Measurements from ENCODE around the gene EPS8. TPM values are rescaled to one million over a fixed set of nuclear protein-coding genes. Genes with fewer than 3 reads are reported as not detected.

The EPS8 gene
- total RNA-seq, 1 donor from 2014 or later, result 0.89 TPM

DNA sequence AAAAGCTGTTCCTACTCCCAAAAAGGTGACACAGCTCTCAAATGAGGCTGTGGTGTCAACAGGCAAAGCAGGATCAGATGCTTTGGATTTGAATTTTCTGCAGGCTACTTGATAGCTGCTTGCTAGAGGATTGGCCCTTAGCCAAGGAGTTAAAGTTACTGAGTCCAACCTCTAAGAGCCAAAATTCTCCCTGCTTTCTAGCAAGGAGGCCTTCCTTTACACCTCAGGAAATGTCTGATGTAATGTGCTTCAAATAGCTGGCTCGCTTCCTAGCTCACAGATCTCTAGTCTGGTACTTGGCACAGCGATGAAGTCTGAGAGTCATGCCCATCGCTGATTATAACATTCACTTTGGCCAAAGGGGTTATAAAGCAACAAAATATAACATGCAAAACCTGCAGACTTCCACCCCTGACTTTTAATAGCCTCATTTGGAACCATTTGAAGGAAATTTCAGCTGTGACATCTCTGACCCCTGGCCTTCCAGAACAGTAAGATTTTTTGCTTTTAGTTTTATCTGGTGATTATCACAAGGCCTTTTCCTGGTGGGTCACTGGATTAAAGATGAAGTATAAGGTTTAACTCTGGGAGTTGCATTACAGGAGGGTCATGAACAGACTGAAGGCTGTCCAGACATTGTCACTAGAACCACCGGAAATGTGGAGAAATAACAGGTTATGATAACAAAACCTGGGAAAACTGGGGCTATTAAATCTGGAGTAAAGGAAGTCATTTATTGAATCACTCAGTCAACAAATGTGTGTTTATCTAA, 189.7 kb downstream of the EPS8 start:
- Mint-ChIP-seq H3K4me3 (no peak overlapping the region), H3K36me3 (ENCODE audit: low read depth) (peaks cover 32% of the 10 kb centered on the region), H3K9me3 (no peaks in the 10 kb centered on the region), H3K4me1 (no peaks in the 10 kb centered on the region), H3K27me3 (no peaks in the 10 kb centered on the region), H3K27ac (no peak overlapping the region)
- intact Hi-C loops (cut with micrococcal nuclease), result loop anchor here (10.0 kb wide), 1 partner anchor 185 kb away; the partner anchor contains the start of gene EPS8
- TF ChIP-seq, protein P1, sequence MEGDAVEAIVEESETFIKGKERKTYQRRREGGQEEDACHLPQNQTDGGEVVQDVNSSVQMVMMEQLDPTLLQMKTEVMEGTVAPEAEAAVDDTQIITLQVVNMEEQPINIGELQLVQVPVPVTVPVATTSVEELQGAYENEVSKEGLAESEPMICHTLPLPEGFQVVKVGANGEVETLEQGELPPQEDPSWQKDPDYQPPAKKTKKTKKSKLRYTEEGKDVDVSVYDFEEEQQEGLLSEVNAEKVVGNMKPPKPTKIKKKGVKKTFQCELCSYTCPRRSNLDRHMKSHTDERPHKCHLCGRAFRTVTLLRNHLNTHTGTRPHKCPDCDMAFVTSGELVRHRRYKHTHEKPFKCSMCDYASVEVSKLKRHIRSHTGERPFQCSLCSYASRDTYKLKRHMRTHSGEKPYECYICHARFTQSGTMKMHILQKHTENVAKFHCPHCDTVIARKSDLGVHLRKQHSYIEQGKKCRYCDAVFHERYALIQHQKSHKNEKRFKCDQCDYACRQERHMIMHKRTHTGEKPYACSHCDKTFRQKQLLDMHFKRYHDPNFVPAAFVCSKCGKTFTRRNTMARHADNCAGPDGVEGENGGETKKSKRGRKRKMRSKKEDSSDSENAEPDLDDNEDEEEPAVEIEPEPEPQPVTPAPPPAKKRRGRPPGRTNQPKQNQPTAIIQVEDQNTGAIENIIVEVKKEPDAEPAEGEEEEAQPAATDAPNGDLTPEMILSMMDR (IDR thresholded peaks at IDR 0.05), result no peak
- DNase-seq (no peak), ATAC-seq (ENCODE audit: low read depth) (no peak)
- POLR2A ChIA-PET, result no interaction called here
- CTCF ChIA-PET, result interaction anchor here (1.3 kb wide), 1 partner anchor 10 kb away, joined by 4 read pairs; no protein-coding TSS in a partner anchor

DNA sequence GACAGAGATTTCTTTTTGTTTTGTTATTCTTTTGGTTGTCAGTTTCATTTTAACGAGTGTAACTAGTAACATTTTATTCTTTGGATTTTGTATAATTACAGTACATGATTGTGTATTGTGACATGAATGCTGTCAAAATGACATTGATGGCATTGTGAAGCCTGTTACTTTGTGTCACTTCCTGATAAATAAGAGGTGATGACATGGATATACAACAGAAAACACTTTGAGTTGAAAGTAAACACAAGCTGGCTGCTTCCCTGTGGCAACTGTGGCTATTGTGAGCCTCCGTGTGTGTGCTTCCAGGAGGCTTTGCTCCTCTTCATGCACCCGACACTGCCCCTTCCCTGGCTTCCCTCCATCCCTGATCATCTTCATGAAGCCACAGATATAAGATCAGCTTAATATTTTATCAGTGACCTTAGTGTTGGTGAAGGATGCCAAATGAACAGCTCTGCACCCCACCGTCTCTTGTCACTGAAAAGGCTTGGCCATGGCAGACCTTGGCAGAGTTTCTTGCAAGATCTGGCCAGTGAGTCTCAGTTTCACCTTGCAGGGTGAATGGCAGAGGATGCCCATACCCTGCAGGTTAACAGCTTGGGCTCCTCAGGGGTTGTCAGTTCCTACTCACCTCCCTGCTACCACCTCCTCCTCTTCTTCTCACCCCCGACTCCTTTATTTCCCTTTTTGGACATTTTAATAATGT, 191.9 kb downstream of the EPS8 start:
- Mint-ChIP-seq H3K27me3 (no peaks in the 10 kb centered on the region), H3K9me3 (no peaks in the 10 kb centered on the region), H3K36me3 (ENCODE audit: low read depth) (peaks cover 42% of the 10 kb centered on the region), H3K4me1 (no peaks in the 10 kb centered on the region), H3K4me3 (no peak overlapping the region), H3K27ac (no peak overlapping the region)
- ChIA-PET CTCF (interaction anchor here (1.3 to 1.4 kb wide), 2 partner anchors 12 to 15 kb away, joined by 3 read pairs; no protein-coding TSS in a partner anchor), POLR2A (no interaction called here)
- DNase-seq (no peak), ATAC-seq (ENCODE audit: low read depth) (no peak)
- intact Hi-C loops (cut with micrococcal nuclease), result loop anchor here (10.0 kb wide), 1 partner anchor 188 kb away; the partner anchor contains the start of gene EPS8
- TF ChIP-seq, protein P1 (IDR thresholded peaks at IDR 0.05), result no peak

DNA sequence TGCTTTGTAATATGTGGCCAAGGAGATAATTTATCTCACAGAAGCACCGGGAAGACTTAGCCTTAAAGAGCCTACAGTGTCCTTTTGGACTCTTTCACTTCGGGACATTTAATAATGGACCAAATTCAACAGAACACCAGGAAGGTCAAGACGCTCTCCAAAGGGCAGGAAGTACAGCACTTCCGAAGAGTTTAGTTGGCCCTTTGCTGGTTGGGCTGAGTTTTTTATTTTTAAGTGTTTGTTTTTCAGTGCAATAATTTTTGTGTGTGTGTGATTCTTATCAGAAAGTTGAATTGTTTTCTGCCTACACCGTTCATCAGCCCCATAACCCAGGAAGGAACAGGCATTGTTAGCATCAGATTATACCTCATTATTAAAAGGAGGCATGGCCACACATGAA, 193.0 kb downstream of the EPS8 start:
- Mint-ChIP-seq H3K36me3 (ENCODE audit: low read depth) (peaks cover 50% of the 10 kb centered on the region), H3K9me3 (no peaks in the 10 kb centered on the region), H3K27me3 (no peaks in the 10 kb centered on the region), H3K4me1 (no peaks in the 10 kb centered on the region), H3K27ac (no peak overlapping the region), H3K4me3 (no peak overlapping the region)
- intact Hi-C loops (cut with micrococcal nuclease), result loop anchor here (10.0 kb wide), 1 partner anchor 189 kb away; the partner anchor contains the start of gene EPS8
- CTCF ChIA-PET, result interaction anchor here (1.3 to 1.4 kb wide), 2 partner anchors 11 to 14 kb away, joined by 3 read pairs; no protein-coding TSS in a partner anchor
- DNase-seq, result no peak
- TF ChIP-seq, protein P1 (IDR thresholded peaks at IDR 0.05), result no peak
- POLR2A ChIA-PET, result no interaction called here
- ATAC-seq (ENCODE audit: low read depth), result no peak

DNA sequence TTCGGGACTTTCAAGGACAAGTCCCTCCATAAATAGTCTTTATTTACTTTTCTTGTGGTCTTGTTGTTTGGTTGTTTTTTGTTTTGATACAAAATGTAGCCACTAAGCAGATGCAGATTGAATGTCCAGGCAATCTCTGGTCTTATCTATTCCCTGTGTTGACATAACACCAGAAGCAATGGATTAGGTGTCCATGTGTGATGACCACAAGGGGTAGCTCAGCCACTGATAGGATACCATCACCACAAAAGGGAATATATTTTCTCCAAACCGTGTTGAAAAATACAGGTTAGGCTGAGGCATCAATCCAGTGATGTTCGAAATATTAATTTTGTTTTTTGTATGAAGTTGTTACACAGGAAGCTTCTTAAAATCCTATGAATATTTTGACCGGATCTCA, 196.3 kb downstream of the EPS8 start:
- ATAC-seq (ENCODE audit: low read depth) (no peak), DNase-seq (no peak)
- no peak overlapping the region for H3K4me3 Mint-ChIP-seq
- CTCF ChIA-PET, result interaction anchor here (1.5 to 4.1 kb wide), 2 partner anchors 61 to 264 kb away, joined by 5 to 46 read pairs; no protein-coding TSS in a partner anchor
- intact Hi-C loops (cut with micrococcal nuclease), result loop anchor here (10.0 kb wide), 1 partner anchor 192 kb away; the partner anchor contains the start of gene EPS8
- H3K36me3 Mint-ChIP-seq (ENCODE audit: low read depth), result peaks cover 71% of the 10 kb centered on the region
- H3K27ac Mint-ChIP-seq, result no peak overlapping the region
- no peaks in the 10 kb centered on the region for H3K27me3 Mint-ChIP-seq
- H3K4me1 Mint-ChIP-seq, result peaks cover 9% of the 10 kb centered on the region
- no peaks in the 10 kb centered on the region for H3K9me3 Mint-ChIP-seq
- TF ChIP-seq, protein P1 (IDR thresholded peaks at IDR 0.05), result no peak
- POLR2A ChIA-PET, result no interaction called here

DNA sequence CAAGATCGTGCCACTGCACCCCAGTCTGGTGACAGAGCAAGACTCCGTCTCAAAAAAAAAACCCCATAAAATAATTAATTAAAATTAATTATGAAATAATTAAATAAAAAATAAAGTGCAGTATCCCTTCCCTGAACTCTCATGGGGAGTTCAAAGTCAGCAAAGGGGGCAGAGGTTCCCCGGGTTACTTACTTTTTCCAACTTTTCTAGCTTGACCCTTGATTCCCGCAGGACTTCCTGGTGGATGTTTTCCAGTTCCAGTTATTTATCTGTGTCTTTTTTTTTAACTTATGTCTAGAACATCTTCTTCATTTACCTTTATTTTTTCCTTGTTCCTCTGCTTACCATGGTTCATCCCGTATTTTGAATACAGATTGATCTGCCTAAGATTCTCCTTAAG, 197.4 kb downstream of the EPS8 start:
- DNase-seq, result no peak
- intact Hi-C loops (cut with micrococcal nuclease), result loop anchor here (10.0 kb wide), 1 partner anchor 193 kb away; the partner anchor contains the start of gene EPS8

More for the DNA sequence above, 197.4 kb downstream of the EPS8 start:
- H3K27me3 Mint-ChIP-seq, result no peaks in the 10 kb centered on the region
- ChIA-PET POLR2A (no interaction called here), CTCF (interaction anchor here (1.4 to 4.2 kb wide), 4 partner anchors 60 to 307 kb away, joined by 4 to 46 read pairs (median 27); no protein-coding TSS in a partner anchor)
- peaks cover 9% of the 10 kb centered on the region for H3K4me1 Mint-ChIP-seq
- no peak for ATAC-seq (ENCODE audit: low read depth)
- TF ChIP-seq, protein P1 (IDR thresholded peaks at IDR 0.05), result no peak
- no peak overlapping the region for H3K4me3 Mint-ChIP-seq
- H3K27ac Mint-ChIP-seq, result no peak overlapping the region
- peaks cover 71% of the 10 kb centered on the region for H3K36me3 Mint-ChIP-seq (ENCODE audit: low read depth)
- H3K9me3 Mint-ChIP-seq, result no peaks in the 10 kb centered on the region

All from activated B cell treated with CpG ODN at 0.5 μM for 24 hours (primary cell).